GM19023 (cell line): ENCODE results near the gene FRA10AC1.

Source experiments
- ATAC-seq: cut with Tn5 transposase; IDR thresholded peaks from one replicate; pipeline ENCODE4 v1.9.1; 2021; ENCODE audit warnings: mild to moderate bottlenecking, moderate library complexity; ENCODE audit not compliant: unreplicated experiment

FRA10AC1 gene

GRCh38 chr10:93630625-93631557, 71.5 kb downstream of the FRA10AC1 start:
- no peak for ATAC-seq

GRCh38 chr10:93629647-93630305, 72.6 kb downstream of the FRA10AC1 start:
- no peak for ATAC-seq

- ATAC-seq, result no peak
These were observed 73.5 kb downstream of the FRA10AC1 start for GRCh38 chr10:93628858-93629257.

GRCh38 chr10:93622942-93623341, 79.5 kb downstream of the FRA10AC1 start:
- no peak for ATAC-seq

- no peak for ATAC-seq
These were observed 81.5 kb downstream of the FRA10AC1 start for GRCh38 chr10:93620925-93621324.
